Stimulated activated CD4-positive, alpha-beta T cell treated with anti-CD3 and anti-CD28 coated beads, Interleukin-4, amount 100 ng/mL, for 24 hours (primary cell): Measurements from ENCODE around the gene PHLDA3.

Experiments
- DNase-seq: peaks from one replicate; pipeline ENCODE4 v3.0.0-alpha.2; 2020

PHLDA3 gene

DNA sequence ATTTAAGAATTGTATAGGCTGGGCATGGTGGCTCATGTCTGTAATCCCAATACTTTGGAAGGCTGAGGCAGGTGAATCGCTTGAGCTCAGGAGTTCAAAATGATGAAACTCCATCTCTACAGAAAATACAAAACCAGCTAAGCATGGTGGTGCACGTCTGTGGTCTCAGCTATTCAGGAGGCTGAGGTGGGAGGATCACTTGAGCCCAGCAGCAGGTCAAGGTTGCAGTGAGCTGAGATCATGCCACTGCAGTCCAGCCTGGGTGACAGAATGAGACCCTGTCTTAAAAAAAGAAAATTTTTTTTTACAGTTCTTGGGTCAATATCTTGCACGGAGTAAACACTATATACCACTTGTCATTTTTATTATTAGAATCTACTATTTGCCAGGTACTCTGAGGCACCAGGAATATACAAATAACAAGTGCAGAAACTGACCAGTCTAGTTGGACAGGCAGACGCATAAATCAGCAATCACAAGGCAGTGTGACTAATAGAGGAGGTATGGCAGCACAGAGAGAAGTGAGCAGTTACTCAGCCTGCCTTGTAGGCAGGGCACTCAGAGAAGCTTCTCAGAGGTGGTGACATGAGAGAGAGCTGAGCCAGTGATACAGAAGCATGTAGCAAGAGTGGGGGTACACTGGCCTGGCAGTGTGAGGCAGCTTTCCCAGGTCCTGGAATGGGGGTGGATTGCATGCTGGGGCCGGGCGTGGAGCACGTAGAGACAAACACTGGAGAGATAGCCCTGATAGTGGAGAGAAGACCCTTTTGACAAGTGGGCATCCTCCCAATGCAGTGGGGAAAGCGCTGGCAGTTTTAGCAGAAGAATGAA, 8.0 kb downstream of the PHLDA3 start:
- no peak for DNase-seq

- no peak for DNase-seq
These were observed 9.2 kb downstream of the PHLDA3 start for GRCh38 chr1:201459775-201460174.

DNA sequence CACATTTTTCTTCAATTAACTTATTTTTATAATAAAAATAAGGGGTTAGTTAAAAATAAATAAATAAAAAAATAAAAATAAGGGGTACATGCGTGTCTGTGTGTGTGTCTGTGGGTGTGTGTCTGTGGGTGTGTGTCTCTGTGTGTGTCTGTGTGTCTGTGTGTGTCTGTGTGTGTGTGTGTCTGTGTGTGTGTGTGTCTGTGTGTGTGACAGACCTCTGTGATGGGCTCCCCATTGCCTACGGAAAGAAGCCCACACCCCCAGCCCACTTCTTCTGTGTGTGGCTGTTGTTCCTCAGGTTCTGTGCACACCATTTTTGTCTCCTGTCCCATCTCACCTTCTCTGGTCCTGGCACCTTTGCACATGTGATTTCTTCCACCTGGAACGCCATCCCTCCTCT, 9.9 kb downstream of the PHLDA3 start:
- DNase-seq = no peak

DNA sequence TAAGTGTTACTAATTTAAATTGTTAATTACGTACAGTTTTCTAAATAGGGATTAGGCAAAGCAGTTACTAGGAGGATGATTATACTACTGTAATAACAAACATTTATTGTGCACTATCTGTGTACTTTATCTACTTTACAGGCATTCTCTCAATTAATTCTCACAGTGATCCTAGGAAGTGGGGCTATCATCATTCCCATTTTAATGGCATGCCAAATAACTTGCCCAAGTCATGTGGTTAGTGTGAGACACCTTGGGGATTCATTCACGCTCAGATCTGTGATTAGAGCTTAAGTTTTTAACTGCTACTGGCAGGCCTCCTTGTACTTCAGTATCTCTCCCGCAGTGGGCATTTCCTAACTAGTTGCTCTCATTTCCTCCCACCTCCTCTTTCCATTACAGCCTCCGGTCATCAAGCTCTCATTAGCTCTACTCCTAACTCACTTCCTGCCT, 11.5 kb downstream of the PHLDA3 start:
- no peak for DNase-seq

GRCh38 chr1:201456499-201457309, 12.3 kb downstream of the PHLDA3 start:
- no peak for DNase-seq

DNA sequence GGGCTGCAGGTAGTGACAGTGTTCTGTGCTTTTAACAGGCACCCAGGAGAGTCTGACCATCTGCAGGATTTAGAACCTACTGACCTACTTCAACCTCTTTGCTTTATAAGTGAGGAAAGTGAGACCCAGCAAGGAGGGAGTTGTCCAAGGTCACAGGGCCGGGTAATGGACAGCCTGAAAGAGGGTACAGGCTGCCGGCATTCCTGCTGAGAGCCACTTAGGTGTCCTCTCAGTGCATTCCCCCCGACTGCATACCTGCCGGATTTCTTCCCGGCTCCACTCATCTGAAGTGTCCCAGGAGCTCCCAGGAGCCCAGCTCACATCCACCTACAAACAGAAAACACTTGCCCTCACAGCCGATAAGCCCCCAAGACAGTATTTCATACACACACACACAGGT, 13.9 kb downstream of the PHLDA3 start:
- no peak for DNase-seq

DNA sequence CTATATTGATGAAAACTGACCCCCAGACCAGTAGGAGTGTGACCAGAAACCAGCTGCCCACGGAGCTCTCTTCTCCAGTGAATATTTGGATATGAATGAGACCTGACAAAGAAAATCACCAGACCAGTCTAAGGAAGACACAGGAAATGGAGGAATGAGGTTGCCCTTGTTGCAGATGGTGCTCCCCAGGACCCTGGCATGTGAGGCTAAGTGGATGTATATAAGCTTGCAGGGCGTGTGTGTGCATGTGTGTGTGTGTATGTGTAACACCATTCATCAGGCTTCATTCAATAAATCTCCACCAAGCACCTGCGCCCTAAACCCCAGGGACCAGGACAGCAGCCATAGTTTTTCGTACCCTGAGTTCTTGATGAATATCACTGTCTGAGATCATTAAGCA, 14.4 kb downstream of the PHLDA3 start:
- DNase-seq = no peak

- no peak for DNase-seq
These were observed 16.1 kb downstream of the PHLDA3 start for GRCh38 chr1:201452866-201453265.

GRCh38 chr1:201450721-201451291, 18.2 kb downstream of the PHLDA3 start:
- no peak for DNase-seq

DNA sequence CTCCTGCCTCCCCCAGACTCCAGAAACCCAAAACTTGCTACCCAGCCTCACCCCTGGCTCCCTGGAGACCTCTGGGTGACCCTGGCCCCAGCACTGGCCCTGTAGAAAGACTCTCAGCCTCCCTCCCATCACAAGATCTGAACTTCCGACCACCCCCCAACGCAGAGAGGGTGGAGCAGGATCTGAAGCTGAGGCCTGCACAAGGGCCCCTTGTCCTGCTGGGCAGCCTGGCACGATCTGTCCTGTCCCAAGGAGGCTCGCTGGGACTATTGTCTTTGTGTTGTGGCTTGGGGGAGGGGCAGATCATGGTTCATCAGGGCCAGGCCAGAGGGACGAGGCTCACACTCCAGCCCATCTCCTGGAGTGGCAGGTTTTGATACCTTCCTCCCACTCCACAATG, 20.0 kb downstream of the PHLDA3 start:
- no peak for DNase-seq

DNA sequence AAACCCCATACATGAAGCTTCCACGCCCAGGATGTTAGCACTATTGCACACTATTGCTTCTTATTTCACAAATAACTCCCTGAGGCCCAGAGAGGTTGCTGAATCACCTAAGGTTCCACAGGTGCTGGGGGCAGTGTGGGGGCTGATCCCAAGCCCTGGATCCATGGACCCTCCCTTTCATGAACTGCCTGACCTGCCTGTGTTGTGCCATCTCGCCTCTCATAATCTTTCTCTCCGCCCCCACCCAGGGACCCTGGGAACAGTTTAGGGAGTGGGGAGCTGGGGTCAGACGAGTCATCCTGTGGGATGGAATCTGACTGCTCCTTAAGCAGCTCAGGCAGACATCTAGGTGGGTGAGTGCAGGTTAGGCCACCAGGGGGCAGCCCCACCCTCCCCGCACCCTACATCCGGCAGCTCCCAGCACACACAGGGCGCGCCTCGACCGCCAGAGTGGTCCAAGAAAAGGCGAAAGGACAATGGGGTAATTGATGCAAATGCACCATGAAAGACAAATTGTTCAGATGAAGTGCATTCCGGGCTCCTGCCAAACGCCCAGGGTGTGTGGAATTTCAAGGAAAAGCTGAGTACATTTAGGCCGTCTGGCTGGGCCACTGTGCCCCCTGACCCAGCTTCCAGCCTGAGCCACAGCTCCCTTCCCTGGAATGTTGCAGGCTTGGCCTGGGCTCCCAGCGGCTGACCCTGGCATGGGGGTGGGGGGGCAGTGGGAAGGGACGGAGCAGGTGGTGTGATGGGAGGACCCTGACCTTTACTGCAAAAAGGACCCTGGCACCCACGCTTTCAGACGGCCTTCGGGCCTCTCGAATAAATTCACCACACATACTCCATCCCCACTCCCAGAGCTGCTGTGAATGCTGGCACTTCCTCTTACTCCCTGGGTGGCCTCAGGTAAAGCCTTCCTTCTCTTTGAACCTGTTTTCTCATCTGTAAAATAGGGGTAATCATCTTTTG, 20.8 kb downstream of the PHLDA3 start:
- peak; percentile 65 for DNase-seq

DNA sequence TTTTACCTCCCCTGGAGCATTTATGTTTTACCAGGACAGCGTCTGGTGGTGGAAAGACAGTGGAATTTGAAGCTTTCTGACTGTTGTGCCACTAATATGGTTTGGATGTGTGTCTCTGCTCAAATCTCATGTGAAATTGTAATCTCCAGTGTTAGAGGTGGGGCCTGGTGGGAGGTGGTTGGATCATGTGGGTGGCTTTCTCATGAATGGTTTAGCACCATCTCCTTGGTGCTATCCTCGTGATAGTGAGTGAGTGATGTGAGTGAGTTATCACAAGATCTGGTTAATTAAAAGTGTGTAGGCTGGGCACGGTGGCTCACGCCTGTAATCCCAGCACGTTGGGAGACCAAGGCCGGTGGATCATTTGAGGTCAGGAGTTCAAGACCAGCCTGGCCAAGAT, 23.7 kb downstream of the PHLDA3 start:
- no peak for DNase-seq

- DNase-seq = no peak
These were observed 24.2 kb downstream of the PHLDA3 start for GRCh38 chr1:201444792-201445191.

DNA sequence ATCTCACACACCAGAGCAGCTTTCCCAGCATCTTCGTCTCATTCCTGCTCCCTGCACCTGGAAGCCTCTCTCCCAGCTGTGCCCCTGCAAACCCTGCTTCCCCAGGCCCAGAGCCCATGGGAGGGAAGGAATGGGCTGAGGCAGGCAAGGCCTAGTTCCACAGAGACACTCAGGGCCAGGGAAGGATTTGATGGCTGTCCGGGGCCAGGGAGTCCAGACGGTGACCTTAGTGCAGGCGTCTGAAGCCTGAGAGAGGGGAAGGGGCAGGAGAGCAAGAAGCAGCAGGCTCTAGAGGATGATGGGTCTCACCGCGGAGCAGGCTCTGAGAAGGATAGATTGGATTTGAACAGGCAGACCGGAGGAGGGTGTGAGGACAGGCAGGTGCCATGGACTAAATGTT, 25.2 kb downstream of the PHLDA3 start:
- no peak for DNase-seq

DNA sequence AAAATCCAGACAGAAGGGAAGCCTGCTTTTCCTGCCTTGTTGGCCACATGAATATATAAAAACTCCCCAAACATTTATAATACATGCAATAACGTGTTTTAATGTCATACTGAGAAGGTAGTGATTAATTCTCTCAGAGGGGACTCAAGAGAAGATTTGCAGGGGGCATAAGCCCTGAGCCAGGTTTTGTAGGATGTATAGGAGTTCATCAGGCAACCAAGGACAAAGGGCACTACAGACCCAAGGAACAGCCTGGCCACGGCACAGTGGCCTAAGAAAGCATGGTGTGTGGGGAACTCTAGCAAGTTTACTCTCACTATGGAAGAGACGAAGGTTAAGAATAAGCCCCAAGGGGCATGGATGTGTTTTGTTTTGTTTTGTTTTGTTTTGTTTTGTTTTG, 32.0 kb downstream of the PHLDA3 start:
- no peak for DNase-seq

DNA sequence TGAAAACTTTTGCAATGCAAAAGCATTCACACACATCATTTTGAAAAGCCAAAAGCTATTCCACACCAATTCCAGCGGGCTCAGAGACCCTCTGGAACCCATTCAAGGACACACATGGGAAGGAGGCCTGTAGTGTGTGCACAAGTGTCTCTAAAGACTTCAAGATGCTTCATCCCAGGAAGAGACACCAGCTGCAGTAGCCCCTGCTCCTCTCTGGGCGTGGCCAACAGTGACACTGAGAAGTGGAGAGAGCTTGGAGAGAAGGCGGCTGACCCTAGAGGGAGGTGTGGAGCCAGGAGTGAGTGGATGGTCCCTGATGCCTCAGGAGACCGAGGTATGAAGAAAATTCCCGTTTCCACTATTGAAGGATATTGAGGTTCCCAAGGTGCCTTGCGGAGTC, 32.6 kb downstream of the PHLDA3 start:
- no peak for DNase-seq

- no peak for DNase-seq
These were observed 34.7 kb downstream of the PHLDA3 start for GRCh38 chr1:201434266-201434665.

DNA sequence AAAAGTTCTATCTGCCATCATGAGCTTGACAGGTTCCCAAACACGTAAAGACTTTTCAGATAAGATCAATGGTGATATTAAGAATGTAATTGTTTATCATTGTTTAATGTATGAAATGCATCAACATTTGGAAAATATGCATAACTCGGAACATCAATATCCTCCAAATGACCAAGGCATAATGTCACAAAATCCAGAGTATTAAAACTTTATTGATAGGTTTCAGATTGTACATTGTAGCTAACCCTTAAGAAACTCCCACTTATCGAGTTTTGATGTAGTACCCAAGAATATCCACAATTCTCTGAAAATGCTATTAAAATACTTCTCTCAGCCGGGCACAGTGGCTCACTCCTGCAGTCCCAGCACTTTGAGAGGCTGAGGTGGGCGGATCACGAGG, 35.4 kb downstream of the PHLDA3 start:
- no peak for DNase-seq

DNA sequence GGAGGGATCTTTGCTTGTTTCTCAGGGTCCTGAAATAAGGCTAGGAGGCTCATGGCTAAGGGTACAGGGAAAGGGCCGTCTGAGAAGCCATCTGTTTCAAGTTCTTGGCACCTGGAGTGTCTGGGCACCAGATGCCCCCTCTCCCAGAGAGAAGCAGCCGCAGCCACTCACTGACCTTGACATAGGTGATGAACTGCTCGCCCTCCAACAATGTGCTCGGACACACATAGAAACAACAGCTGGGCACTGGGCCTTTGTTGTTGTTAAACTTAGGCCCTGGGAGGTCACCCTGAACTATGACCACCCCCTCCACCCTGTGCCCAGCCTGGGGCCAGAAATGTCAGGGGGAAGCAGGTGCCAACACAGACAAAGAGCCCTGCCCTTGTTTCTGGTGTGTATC, 38.2 kb downstream of the PHLDA3 start:
- no peak for DNase-seq

DNA sequence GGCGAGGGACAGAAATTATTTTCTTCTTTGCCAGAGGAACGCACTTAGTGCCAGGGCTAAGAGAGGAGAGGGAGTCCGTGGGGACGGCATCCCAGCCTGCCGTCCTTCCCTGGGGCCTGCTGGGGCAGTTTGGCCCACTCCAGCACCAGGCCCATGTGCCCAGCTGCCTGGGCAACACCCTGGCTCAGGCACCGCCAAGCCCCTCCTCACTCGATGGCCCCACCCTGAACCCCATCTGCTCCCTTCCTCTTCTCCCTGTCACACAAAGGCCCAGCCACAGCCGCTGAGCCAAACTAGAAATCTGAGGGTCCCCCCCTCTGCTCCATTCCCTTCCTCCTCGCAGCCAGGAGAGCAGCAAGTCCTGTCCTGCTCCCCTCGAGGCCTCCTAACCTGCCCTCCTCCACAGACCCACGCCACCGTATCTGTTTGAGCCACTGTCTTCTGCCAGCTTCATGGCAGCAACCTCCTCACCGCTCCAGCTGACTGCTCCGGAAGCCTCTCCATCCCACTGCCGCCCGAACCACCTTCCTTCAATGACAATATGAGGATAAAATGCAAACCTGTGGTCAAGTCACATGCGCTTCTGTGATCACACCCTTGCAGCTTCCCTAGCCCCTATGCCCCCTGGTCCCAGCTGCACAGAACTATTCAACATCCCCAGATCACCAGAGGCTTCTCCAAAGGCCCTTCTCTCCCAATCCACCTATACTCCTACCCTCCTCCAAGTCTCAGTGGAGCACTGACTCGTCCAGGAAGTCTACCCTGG, 39.1 kb downstream of the PHLDA3 start:
- DNase-seq = no peak

GRCh38 chr1:201427963-201428362, 41.0 kb downstream of the PHLDA3 start:
- no peak for DNase-seq
